K562 (cell line): ENCODE results near the gene ATP6V1G1. TPM values are rescaled to one million over a fixed set of nuclear protein-coding genes. Genes with fewer than 3 reads are reported as not detected.

Experiments used
- ATF1 ChIP-seq, 2 experiments: fragments of 450-650 bp in 1 of 2; IDR thresholded peaks; 2 replicates each; pipeline ENCODE4 v1.6.1; 2016; ENCODE audit warnings: missing compliant biosample characterization in 1 of 2, missing genetic modification characterization in 1 of 2
- BCL6 ChIP-seq: fragments of 250-450 bp; sonication (Bioruptor Pico); IDR thresholded peaks from 2 replicates; pipeline ENCODE4 v1.4.0; 2020
- CBX8 ChIP-seq: fragments of 200-600 bp; sonication (generic); IDR thresholded peaks from 2 replicates; pipeline ENCODE4 v1.6.1; 2012; ENCODE audit warnings: borderline replicate concordance, mixed run types, low read depth, mild to moderate bottlenecking, moderate library complexity, mixed read lengths, low read length, control low read depth, inconsistent platforms; ENCODE audit not compliant: poor library complexity, severe bottlenecking; ENCODE audit errors: extremely low read depth
- FOXK2 ChIP-seq, 2 experiments: fragments of 450-650 bp; IDR thresholded peaks in 1 of 2; conservative IDR thresholded peaks in 1 of 2; 2 replicates each; pipeline ENCODE4 v1.6.1; 2016; ENCODE audit warnings: low read depth in 2 of 2, mild to moderate bottlenecking in 1 of 2
- KAT7 ChIP-seq: sonication (generic); formaldehyde crosslinking; IDR thresholded peaks from 2 replicates; pipeline ENCODE4 v1.8.0; 2022; ENCODE audit warnings: missing genetic modification reagents, mild to moderate bottlenecking, borderline replicate concordance
- L3MBTL2 ChIP-seq: fragments of 450-650 bp; IDR thresholded peaks from 2 replicates; pipeline ENCODE4 v1.6.1; 2016; ENCODE audit warnings: mild to moderate bottlenecking, moderate library complexity
- MAFK ChIP-seq: IDR thresholded peaks from 2 replicates; pipeline ENCODE4 v1.6.1; 2011; ENCODE audit warnings: low read length, improper control_type of control experiment
- MAZ ChIP-seq, 2 experiments: fragments of 450-650 bp in 1 of 2; sonication (generic) in 1 of 2; formaldehyde crosslinking; IDR thresholded peaks in 1 of 2; conservative IDR thresholded peaks in 1 of 2; 2 replicates each; pipeline versions ENCODE4 v1.4.0 to v1.5.0; 2020; ENCODE audit warnings: mild to moderate bottlenecking in 1 of 2, missing genetic modification reagents in 1 of 2
- MYNN ChIP-seq, 2 experiments: sonication (generic); formaldehyde crosslinking in 1 of 2; IDR thresholded peaks; 2 replicates each; pipeline versions ENCODE4 v1.5.0 to v1.6.1; 2016 to 2020; ENCODE audit warnings: antibody characterized with exemption in 1 of 2, missing genetic modification reagents in 1 of 2
- NCOA2 ChIP-seq, 2 experiments: fragments of 450-650 bp; IDR thresholded peaks; 2 replicates each; pipeline ENCODE4 v1.6.1; 2018; ENCODE audit warnings: mild to moderate bottlenecking in 2 of 2, moderate library complexity in 1 of 2; ENCODE audit not compliant: partially characterized antibody in 2 of 2
- NEUROD1 ChIP-seq: fragments of 150-350 bp; IDR thresholded peaks from 2 replicates; pipeline ENCODE4 v1.6.1; 2014; ENCODE audit warnings: borderline replicate concordance, low read length, low read depth; ENCODE audit not compliant: partially characterized antibody
- NR2F6 ChIP-seq: fragments of 450-650 bp; formaldehyde crosslinking; IDR thresholded peaks from 2 replicates; pipeline ENCODE4 v1.4.0; 2020; ENCODE audit warnings: mild to moderate bottlenecking
- PYGO2 ChIP-seq: fragments of 450-650 bp; IDR thresholded peaks from 2 replicates; pipeline ENCODE4 v1.6.1; 2016; ENCODE audit warnings: mild to moderate bottlenecking, missing genetic modification characterization, moderate library complexity, missing compliant biosample characterization
- RBM25 ChIP-seq: fragments of 200-400 bp; formaldehyde crosslinking; IDR thresholded peaks from 2 replicates; pipeline ENCODE4 v1.6.1; 2018; ENCODE audit warnings: low read length, low read depth, moderate library complexity; ENCODE audit not compliant: severe bottlenecking
- TAF1 ChIP-seq: IDR thresholded peaks from 2 replicates; pipeline ENCODE4 v1.6.1; 2011; ENCODE audit warnings: mild to moderate bottlenecking, low read length, moderate library complexity; ENCODE audit not compliant: insufficient read depth, control insufficient read depth, severe bottlenecking; ENCODE audit errors: extremely low read depth
- TCF7L2 ChIP-seq: fragments of 150-350 bp; IDR thresholded peaks from 2 replicates; pipeline ENCODE4 v1.6.1; 2016; ENCODE audit warnings: low read depth, mild to moderate bottlenecking, low read length, moderate library complexity
- XRCC4 ChIP-seq: IDR thresholded peaks from one replicate; pipeline ENCODE4 v1.6.1; 2011; ENCODE audit not compliant: insufficient read depth, insufficient read length; ENCODE audit errors: extremely low read depth
- ZNF174 ChIP-seq: fragments of 250-450 bp; sonication (Bioruptor Pico); IDR thresholded peaks from 2 replicates; pipeline ENCODE4 v1.4.0; 2020; ENCODE audit warnings: mild to moderate bottlenecking
- ZNF263 ChIP-seq: sonication (generic); formaldehyde crosslinking; IDR thresholded peaks from 2 replicates; pipeline ENCODE4 v1.8.0; 2022; ENCODE audit warnings: mild to moderate bottlenecking, missing genetic modification reagents, borderline replicate concordance
- ZZZ3 ChIP-seq: fragments of 450-650 bp; IDR thresholded peaks from 2 replicates; pipeline ENCODE4 v1.6.1; 2016; ENCODE audit warnings: antibody characterized with exemption, mild to moderate bottlenecking, moderate library complexity
- polyA plus RNA-seq, 8 experiments: library from polyadenylated mRNA; depleted of rRNA in 4 of 8; stranded (reverse) in 5 of 8; unstranded in 3 of 8; fragments of >200 nt; fragmentation: Nextera tagmentation in 2 of 8; fragmentation: Illumina TruSeq in 1 of 8; extraction: Ambion mirVana in 2 of 8; extraction: Trizol in 1 of 8; gene quantifications; 2 replicates each; pipeline versions ENCODE4 v1.2.1 to v1.2.3, GENCODE V29; 2011 to 2014; ENCODE audit warnings: inconsistent platforms in 1 of 8, missing spikeins in 1 of 8
- total RNA-seq, 7 experiments: library from RNA; depleted of rRNA in 6 of 7; stranded (reverse); fragments of >200 nt in 6 of 7; fragmentation: Illumina TruSeq in 2 of 7; extraction: Trizol in 2 of 7; gene quantifications; 2 replicates each; pipeline versions ENCODE4 v1.2.1 to v1.2.3, GENCODE V29; 2011 to 2021; ENCODE audit warnings: low replicate concordance in 1 of 7
- TF ChIP-seq, protein P1 (sequence below): fragments of 450-650 bp; IDR thresholded peaks from 2 replicates; pipeline ENCODE4 v1.6.1; 2016
- TF ChIP-seq, protein P2 (sequence below): fragments of 250-450 bp; sonication (Bioruptor Pico); IDR thresholded peaks from 2 replicates; pipeline ENCODE4 v1.9.0; 2021; ENCODE audit warnings: mild to moderate bottlenecking, inconsistent platforms
- TF ChIP-seq, protein P3 (sequence below): fragments of 250-450 bp; sonication (Bioruptor Pico); IDR thresholded peaks from 2 replicates; pipeline ENCODE4 v1.8.0; 2022; ENCODE audit warnings: moderate library complexity, mild to moderate bottlenecking, inconsistent platforms

The ATP6V1G1 gene
- total and polyA plus RNA-seq, 9 of the 15 experiments (the other 6 are each of a cell fraction or from before 2014, with no cell fraction given) = 88.4 to 492 (median 193) TPM

DNA sequence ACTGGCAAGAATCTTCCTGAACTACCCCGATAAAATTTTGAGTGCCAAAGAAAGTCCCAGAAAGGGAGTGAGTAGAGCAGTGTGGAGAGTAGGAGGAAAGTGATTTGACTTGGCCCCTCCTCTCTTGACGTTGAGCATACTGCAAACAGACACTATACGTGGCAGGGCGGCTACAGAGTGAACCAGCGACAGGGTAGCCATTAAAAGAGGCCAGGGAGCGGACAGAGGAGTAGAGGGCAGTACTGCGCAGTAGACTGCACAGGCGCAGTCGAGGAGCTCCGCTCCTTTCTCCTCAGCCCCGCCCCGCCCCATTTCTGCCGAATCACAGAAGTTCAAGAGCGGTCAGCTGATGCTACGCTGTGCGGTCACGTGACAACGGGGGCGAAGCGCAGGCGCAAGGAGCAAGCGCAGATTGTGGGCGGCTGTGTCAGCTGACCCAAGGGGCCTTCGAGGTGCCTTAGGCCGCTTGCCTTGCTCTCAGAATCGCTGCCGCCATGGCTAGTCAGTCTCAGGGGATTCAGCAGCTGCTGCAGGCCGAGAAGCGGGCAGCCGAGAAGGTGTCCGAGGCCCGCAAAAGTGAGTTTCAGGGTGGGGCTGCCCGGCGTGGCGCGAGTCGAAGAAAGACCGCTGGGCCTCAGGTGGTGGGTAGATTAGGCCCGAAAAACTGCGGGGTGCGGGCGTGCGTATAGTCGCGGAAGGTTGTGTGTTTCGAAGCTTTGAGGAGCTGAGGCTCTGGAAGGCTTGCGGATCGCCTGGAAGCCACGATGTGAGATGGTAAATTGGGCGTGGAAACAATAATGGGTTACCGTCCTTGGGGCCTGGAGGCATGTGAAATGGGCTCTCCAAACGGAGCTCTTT is at the start of gene ATP6V1G1 (continued):
- peak; percentile 57 to 94; a peak in 3 of 4 replicates for TF ChIP-seq FOXK2 (conservative IDR thresholded peaks at IDR 0.05 in 1 of 2, IDR thresholded peaks at IDR 0.05 in 1 of 2; ENCODE audit: low read depth in 2 of 2)
- TF ChIP-seq NCOA2 (IDR thresholded peaks at IDR 0.05; ENCODE audit: partially characterized antibody in 2 of 2) = no peak
- peak; percentile 48 for TF ChIP-seq NEUROD1
- TF ChIP-seq RBM25 = no peak
- TF ChIP-seq, protein P1, sequence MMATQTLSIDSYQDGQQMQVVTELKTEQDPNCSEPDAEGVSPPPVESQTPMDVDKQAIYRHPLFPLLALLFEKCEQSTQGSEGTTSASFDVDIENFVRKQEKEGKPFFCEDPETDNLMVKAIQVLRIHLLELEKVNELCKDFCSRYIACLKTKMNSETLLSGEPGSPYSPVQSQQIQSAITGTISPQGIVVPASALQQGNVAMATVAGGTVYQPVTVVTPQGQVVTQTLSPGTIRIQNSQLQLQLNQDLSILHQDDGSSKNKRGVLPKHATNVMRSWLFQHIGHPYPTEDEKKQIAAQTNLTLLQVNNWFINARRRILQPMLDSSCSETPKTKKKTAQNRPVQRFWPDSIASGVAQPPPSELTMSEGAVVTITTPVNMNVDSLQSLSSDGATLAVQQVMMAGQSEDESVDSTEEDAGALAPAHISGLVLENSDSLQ = no peak; the same call in 1 of the 2 replicates
- TF ChIP-seq TCF7L2 = no peak
- TF ChIP-seq ATF1 (CRISPR knock-in tag; IDR thresholded peaks at IDR 0.05) = no peak
- peak; percentile 90 for TF ChIP-seq ATF1 (tag; IDR thresholded peaks at IDR 0.05)
- no peak for TF ChIP-seq ZNF174 (CRISPR knock-in tag)
- no peak for TF ChIP-seq CBX8
- TF ChIP-seq ZNF263 = peak; percentile 25; the same call in 1 of the 2 replicates
- TF ChIP-seq MYNN (IDR thresholded peaks at IDR 0.05) = no peak
- 0 out of 2 replicates have a peak, but pooled peaks have one; percentile 42 for TF ChIP-seq MYNN (CRISPR knock-in tag; IDR thresholded peaks at IDR 0.05)
- TF ChIP-seq BCL6 (CRISPR knock-in tag) = no peak
- peak; percentile 75 for TF ChIP-seq TAF1
- TF ChIP-seq NR2F6 (CRISPR knock-in tag) = 0 out of 2 replicates have a peak, but pooled peaks have one; percentile 78
- TF ChIP-seq MAZ (CRISPR knock-in tag; conservative IDR thresholded peaks at IDR 0.05 in 1 of 2, IDR thresholded peaks at IDR 0.05 in 1 of 2) = peak; percentile 75 to 77; a peak in 3 of 4 replicates
- no peak; the same call in 1 of the 2 replicates for TF ChIP-seq KAT7 (CRISPR knock-in tag)
- no peak for TF ChIP-seq XRCC4
- peak; percentile 74 for TF ChIP-seq MAFK
- TF ChIP-seq, protein P2, sequence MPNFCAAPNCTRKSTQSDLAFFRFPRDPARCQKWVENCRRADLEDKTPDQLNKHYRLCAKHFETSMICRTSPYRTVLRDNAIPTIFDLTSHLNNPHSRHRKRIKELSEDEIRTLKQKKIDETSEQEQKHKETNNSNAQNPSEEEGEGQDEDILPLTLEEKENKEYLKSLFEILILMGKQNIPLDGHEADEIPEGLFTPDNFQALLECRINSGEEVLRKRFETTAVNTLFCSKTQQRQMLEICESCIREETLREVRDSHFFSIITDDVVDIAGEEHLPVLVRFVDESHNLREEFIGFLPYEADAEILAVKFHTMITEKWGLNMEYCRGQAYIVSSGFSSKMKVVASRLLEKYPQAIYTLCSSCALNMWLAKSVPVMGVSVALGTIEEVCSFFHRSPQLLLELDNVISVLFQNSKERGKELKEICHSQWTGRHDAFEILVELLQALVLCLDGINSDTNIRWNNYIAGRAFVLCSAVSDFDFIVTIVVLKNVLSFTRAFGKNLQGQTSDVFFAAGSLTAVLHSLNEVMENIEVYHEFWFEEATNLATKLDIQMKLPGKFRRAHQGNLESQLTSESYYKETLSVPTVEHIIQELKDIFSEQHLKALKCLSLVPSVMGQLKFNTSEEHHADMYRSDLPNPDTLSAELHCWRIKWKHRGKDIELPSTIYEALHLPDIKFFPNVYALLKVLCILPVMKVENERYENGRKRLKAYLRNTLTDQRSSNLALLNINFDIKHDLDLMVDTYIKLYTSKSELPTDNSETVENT (CRISPR knock-in tag) = peak; percentile 73
- TF ChIP-seq PYGO2 (tag) = no peak
- TF ChIP-seq, protein P3, sequence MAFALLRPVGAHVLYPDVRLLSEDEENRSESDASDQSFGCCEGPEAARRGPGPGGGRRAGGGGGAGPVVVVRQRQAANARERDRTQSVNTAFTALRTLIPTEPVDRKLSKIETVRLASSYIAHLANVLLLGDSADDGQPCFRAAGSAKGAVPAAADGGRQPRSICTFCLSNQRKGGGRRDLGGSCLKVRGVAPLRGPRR (CRISPR knock-in tag) = no peak
- TF ChIP-seq ZZZ3 = peak; percentile 93; the same call in 1 of the 2 replicates
- peak; percentile 92 for TF ChIP-seq L3MBTL2
